Measurements from ENCODE around the gene RALY.
A peak's percentile ranks its signal among the peaks of the same experiment; 100 is the strongest.

The RALY gene

GRCh38 chr20:33993576-33994221 is at the start of gene RALY:
Gene RALY (plus strand): TSS chr20:33993911. CDS start chr20:34072075, 78,164 bp downstream.
- peak in 19 of 58 donors; percentile 45 to 100 (median 72) for DNase-seq

DNA sequence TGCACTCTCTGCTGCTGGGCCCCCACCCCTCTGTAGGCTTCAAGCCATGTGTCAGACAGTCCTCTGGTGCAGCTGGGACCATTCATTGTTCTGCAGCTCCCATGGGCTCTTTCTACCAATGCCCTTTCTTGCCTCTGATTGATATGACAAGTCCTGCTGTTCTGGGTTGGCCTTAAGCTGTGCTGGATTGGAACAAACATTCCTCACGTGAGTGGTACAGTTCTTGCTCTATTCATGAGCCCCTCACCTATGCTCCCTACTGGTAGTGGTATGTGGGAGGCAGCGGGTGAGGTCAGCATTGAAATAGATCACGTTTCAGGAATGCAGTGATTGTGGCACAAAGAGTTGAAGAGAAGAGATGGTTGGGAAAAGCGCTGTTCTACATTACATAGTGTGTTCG is 48.8 kb upstream of the RALY start:
- DNase-seq: no peak

GRCh38 chr20:33945391-33946081 is 48.2 kb upstream of the RALY start:
- DNase-seq: peak in 45 of 58 donors; percentile 2 to 86 (median 46)

- DNase-seq: no peak
These were observed 45.9 kb upstream of the RALY start for GRCh38 chr20:33947709-33948295.

DNA sequence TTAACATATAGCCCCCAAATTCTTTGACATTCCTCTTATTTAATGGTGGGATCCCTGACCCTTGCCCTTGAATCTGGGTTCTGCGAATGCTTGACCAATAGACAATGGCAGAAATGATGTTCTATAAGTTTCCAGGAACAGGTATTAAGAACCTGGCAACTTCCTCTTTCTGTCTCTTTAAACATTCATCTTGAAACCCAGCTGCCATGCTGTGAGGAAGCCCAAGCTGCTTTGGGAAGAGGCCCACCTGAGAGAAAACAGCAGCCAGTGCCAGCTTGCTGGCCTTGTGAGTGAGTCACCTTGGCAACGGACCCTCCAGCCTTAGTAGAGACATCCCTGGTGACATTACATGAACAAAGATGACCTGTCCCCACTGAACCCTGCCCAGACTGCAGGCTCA is 45.2 kb upstream of the RALY start:
- no peak for DNase-seq

DNA sequence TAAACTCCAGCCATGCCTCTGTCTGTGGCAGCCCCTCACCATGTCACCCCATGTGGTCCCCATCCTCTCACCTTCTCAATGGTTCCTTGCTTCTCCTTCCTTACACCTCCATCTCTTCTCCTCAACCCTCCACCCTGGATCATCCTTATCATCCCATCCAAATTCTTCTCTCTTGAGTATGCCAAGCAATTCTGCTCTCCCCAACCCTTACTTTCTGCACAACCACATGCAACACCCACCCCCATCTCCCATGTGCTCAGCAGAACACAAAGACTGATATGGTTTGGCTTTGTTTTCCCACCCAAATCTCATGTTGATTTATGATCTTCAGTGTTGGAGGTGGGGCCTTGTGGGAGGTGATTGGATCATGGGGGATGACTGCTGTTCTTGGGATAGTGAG is 42.5 kb upstream of the RALY start:
- DNase-seq: no peak

GRCh38 chr20:33954504-33954903 is 39.2 kb upstream of the RALY start:
- no peak for DNase-seq

GRCh38 chr20:33963751-33964150 is 30.0 kb upstream of the RALY start:
- DNase-seq: peak in 1 of 58 donors; percentile 1

- DNase-seq: no peak
These were observed 29.3 kb upstream of the RALY start for GRCh38 chr20:33964441-33964840.

GRCh38 chr20:33967126-33967525 is 26.6 kb upstream of the RALY start:
- DNase-seq: no peak

- no peak for DNase-seq
These were observed 24.1 kb upstream of the RALY start for GRCh38 chr20:33969563-33969962.

DNA sequence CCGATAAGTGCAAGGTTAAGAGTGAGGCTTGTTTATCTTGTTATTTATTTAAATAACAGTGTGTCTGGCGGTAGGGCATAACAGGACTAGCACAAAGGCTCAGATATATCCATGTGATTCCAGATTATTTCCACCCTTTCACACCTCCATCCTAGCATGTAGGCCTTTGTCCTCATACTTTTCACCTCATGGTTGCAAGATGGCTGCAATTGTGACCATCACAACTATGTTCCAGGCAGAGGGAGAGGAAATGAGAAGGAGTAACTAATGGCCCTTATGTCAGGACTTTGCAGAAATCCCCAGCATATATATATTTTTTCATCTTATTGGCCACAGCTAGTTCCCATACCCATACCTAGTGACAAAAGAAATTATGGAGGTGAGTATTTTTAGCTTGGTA is 23.5 kb upstream of the RALY start:
- no peak for DNase-seq

DNA sequence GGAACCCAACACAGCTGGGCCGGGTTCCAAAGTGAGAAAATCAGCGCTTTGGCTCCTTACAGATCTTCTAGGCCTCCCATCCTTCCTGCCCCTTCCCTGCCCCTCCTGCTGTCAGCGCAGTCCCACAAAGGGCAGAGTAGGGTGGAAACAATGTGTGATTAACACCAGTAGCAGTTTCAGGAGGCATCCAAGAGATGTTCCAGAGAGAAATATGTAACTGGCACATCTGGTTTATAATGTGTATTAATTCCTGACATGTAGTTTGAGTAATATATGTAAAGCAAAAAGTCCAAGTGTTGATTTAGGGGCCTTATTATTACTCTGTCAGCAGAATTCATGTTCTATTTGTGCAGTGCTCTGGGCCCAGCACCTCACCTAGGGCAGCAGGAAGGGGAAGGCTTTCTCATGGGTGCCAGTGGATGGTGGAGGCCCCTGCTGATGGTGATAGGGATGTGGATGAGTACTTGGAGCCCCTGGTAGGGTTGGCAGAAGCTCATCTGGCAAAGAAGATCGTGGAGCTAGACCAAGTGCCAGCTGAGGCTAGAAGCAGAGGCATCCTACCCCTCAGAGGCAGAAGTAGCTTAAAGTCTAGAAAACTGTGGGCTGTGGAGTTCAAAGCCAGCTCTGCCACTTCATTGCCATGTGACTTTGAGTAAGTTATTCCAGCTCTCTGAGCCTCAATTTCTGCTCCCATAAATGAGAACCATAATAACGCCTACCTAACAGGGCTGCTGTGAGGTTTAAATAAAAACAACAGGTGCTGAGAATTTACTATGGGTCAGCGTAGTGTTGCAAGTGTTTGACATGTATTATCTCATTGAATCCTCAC is 22.4 kb upstream of the RALY start:
- DNase-seq: no peak

DNA sequence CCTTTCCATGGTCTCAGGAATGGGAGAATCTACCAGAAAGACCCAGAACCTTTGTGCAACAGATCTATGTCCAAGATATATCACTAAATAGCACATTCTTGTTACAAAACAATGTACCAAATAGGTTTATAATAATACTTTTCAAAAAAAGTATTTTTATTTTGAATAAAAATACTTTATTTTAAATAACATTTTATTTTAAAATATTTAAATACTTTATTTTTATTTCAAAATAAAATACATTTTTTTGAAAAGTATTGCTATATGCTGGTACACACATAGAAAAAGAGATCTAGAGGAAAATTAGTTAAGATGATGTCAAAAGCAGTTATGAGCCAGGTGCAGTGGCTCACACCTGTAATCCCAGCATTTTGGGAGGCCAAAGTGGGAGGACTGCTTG is 16.8 kb upstream of the RALY start:
- DNase-seq: no peak

DNA sequence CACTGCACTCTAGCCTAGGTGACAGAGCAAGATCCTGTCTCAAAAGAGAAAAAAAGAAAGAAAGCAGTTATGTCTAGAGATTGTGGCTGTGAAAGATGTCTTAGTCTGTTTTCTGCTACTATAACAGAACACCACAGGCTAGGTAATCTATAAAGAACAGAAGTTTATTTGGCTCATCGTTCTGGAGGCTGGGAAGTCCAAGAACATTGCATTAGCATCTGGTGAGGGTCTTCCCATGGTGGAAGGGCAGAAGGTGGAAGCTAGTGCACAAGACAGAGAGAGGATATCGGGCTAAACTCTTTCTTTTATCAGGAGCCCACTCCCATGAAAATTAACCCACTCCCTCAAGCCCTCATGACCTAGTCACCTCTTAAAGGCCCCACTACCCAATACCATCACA is 16.2 kb upstream of the RALY start:
- no peak for DNase-seq

DNA sequence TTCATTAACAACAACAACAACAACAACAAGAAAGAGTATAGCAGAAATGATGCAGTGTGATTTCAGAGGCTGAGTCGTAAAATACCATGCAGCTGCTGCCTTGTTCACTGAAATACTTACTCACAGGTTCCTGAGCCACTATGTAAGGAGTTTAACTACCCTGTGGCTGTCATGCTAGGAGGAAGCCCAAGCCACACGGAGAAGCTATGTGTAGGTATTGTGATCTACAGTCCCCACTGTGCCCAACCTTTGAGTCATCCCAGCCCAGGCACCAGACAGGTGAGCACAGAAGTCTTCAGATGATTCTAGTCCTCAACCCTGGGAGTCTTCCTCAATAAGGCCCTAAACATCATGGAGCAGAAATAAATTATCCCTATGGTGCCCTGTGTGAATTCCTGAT is 14.6 kb upstream of the RALY start:
- DNase-seq: no peak

DNA sequence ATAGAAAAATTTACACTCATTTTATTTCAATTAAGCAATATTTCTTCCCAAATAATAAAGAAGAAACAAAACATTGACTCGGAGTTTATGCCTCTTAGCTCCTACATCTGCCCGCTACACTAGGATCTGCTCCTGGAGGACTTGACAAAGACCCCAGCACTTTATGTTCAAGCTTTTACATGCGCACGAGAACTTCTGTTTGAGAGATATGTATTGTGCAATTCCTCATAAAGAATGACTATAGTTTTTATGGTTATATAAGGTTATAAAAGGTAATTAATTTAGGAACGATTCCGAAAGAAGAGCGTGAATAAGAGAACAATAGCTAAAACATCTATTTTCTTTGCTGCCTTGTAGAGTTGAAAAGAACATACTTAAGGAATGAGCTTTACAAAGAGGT is 12.4 kb upstream of the RALY start:
- no peak for DNase-seq

DNA sequence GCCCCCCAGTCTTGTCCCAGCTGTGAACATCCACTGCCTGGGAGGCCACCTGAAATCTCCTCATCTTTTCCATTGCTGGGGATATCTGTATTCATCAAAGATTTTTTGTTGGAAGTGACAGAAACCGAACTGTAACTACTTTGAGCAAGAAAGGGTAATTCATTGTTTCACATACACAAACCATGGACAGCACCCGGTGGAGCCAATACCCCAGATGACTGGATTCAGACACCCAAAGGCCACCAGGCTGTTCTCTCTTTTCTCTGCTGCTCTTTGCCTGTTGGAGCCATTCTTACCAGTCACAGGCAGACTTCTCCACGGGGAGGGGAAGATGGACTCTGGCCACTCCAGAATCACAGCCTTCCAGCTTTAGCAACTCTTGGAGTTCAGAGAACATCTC is 11.7 kb upstream of the RALY start:
- no peak for DNase-seq

DNA sequence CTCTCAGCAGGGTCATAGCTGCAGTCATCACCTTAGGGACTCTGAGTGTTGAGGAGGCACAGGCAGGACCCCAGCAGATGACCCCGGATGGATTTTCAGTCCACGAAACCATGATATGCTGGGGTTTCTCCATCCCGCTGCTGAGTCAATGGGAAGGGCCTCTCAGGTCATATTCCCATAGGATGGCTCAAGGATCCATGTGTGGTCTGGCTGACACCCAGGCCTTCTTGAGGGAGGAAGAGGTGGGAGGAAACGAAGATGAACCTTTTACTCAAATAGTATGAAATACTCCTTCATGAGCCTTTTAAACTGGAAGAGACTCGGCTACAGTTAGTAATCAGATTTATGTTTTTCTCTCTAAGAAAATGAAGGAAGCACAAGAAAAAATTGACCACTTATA is 10.3 kb upstream of the RALY start:
- no peak for DNase-seq

- DNase-seq: no peak
These were observed 9.5 kb upstream of the RALY start for GRCh38 chr20:33984182-33984719.

DNA sequence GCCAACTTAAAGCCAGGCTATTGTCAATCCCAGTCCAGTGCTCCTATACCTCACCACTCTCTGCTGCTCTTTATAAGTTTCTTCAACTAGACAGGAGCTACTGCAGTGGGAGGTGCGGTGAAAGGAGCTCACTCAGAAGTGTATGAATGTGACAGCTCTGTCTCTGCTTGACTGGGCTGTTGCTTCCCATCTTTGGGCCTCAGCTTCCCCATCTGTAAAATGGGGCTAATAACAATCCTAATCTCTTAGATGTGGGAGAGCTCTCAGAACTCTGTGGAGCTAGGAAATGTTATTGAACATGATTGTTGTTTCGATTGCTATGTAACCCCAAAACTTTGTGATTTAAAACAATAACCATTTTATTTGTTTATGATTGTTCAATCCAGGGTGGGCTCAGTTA is 8.4 kb upstream of the RALY start:
- no peak for DNase-seq

- DNase-seq: no peak
These were observed 7.9 kb upstream of the RALY start for GRCh38 chr20:33985830-33986229.
